PC-3 (cell line): ENCODE results near the gene RALGDS.
A peak's percentile ranks its signal among the peaks of the same experiment; 100 is the strongest.

Experiments
- CTCF ChIP-seq: fragments of 300-600 bp; sonication (generic); conservative IDR thresholded peaks from 2 replicates; pipeline ENCODE4 v1.5.1; 2017; ENCODE audit warnings: antibody characterized with exemption, low read depth, mild to moderate bottlenecking, low read length
- EZH2 ChIP-seq: fragments of 300-600 bp; sonication (generic); IDR thresholded peaks from one replicate; pipeline ENCODE4 v1.6.1; 2017; ENCODE audit warnings: antibody characterized with exemption, mild to moderate bottlenecking, low read length; ENCODE audit not compliant: unreplicated experiment
- EZH2phosphoT487 ChIP-seq: fragments of 300-600 bp; sonication (generic); IDR thresholded peaks from 2 replicates; pipeline ENCODE4 v1.6.1; 2018; ENCODE audit warnings: mild to moderate bottlenecking, antibody characterized with exemption, low read length, borderline replicate concordance

GRCh38 chr9:133149130-133150015, 28.3 kb upstream of the RALGDS start:
- TF ChIP-seq CTCF (peak; percentile 39; the same call in 1 of the 2 replicates), EZH2phosphoT487 (no peak), EZH2 (no peak)
